Measurements from ENCODE around the gene PPFIA1. TPM values are rescaled to one million over a fixed set of nuclear protein-coding genes. Genes with fewer than 3 reads are reported as not detected.

Gene PPFIA1
- total RNA-seq, 1 donor, result 69.5 TPM

- TF ChIP-seq CTCF (IDR thresholded peaks at IDR 0.05; ENCODE audit: insufficient read depth, low read depth, low read length), result no peak
- no peak overlapping the region for H3K4me3 ChIP-seq (ENCODE audit: low read depth, low read length)
- no peak for DNase-seq (ENCODE audit: low read depth)
Observed at GRCh38 chr11:70354629-70355028, 84.1 kb downstream of the PPFIA1 start.

DNA sequence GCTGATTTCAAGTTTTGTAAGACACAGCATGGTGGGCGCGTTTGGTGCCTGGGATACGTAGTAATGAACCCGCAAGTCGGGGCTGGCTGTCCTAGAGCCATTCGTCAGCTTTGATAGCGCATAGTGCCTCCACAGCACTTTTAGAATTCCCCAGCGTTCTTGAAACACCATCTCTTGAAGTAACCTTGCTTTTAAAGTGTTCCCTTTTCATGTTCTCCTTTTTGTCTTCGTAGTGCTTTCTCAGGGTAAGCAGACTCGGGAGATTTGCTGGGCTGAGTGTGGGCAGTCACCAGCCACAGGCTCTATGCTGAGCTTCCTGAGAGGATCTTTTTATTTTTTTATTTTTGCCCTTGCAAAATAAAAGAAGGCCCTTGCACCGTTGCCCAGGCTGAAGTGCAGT lies 88.3 kb downstream of the PPFIA1 start:
- no peak for TF ChIP-seq CTCF (IDR thresholded peaks at IDR 0.05; ENCODE audit: insufficient read depth, low read depth, low read length)
- no peak overlapping the region for H3K4me3 ChIP-seq (ENCODE audit: low read depth, low read length)
- no peak for DNase-seq (ENCODE audit: low read depth)

GRCh38 chr11:70359451-70360205 lies 89.1 kb downstream of the PPFIA1 start:
- DNase-seq (ENCODE audit: low read depth), result no peak
- no peak for TF ChIP-seq CTCF (IDR thresholded peaks at IDR 0.05; ENCODE audit: insufficient read depth, low read depth, low read length)
- no peak overlapping the region for H3K4me3 ChIP-seq (ENCODE audit: low read depth, low read length)

GRCh38 chr11:70360211-70360610 lies 89.7 kb downstream of the PPFIA1 start:
- H3K4me3 ChIP-seq (ENCODE audit: low read depth, low read length), result no peak overlapping the region
- no peak for DNase-seq (ENCODE audit: low read depth)
- TF ChIP-seq CTCF (IDR thresholded peaks at IDR 0.05; ENCODE audit: insufficient read depth, low read depth, low read length), result no peak

GRCh38 chr11:70364178-70364577 lies 93.7 kb downstream of the PPFIA1 start:
- no peak overlapping the region for H3K4me3 ChIP-seq (ENCODE audit: low read depth, low read length)
- no peak for TF ChIP-seq CTCF (IDR thresholded peaks at IDR 0.05; ENCODE audit: insufficient read depth, low read depth, low read length)
- peak; percentile 48 for DNase-seq (ENCODE audit: low read depth)

- TF ChIP-seq CTCF (IDR thresholded peaks at IDR 0.05; ENCODE audit: insufficient read depth, low read depth, low read length), result no peak
- DNase-seq (ENCODE audit: low read depth), result no peak
- no peak overlapping the region for H3K4me3 ChIP-seq (ENCODE audit: low read depth, low read length)
Observed at GRCh38 chr11:70364745-70365543, 94.5 kb downstream of the PPFIA1 start.
